CD4-positive, alpha-beta T cell (primary cell): Measurements from ENCODE around the gene HDAC4. TPM values are rescaled to one million over a fixed set of nuclear protein-coding genes. Genes with fewer than 3 reads are reported as not detected.

Experiments used
- ATAC-seq: fragments of 200-7000 bp; cut with Tn5 transposase; one replicate; pipeline ENCODE4 v1.10.0; 2022; ENCODE audit warnings: mild to moderate bottlenecking; ENCODE audit not compliant: poor library complexity
- CTCF ChIA-PET: fragments of 350-600 bp; sonication (Branson Sonifier 250); formaldehyde crosslinking; loops from one replicate; lab custom pipeline; 2021; ENCODE audit warnings: antibody characterized with exemption, inconsistent platforms; lab: Charles Lee
- POLR2A ChIA-PET: fragments of 350-600 bp; sonication (Branson Sonifier 250); formaldehyde crosslinking; loops from one replicate; lab custom pipeline; 2021; ENCODE audit warnings: antibody characterized with exemption, inconsistent platforms; lab: Charles Lee
- DNase-seq, 14 experiments: peaks; one replicate each; pipeline ENCODE4 v3.0.0-alpha.2; 2013 to 2020; ENCODE audit warnings: mixed read lengths in 2 of 14
- H3K27ac ChIP-seq, 2 donors: one replicate each; pipeline versions ENCODE4 v1.5.1 to v1.7.0; 2013; ENCODE audit warnings: low read length in 2 of 2, low read depth in 1 of 2, mild to moderate bottlenecking in 1 of 2
- H3K27me3 ChIP-seq, 2 experiments: 1 replicate in 1 of 2; 2 replicates in 1 of 2; pipeline versions ENCODE4 v1.6.1 to v1.7.0; 2013; ENCODE audit warnings: low read length in 2 of 2, control low read depth in 1 of 2, mild to moderate bottlenecking in 1 of 2, moderate library complexity in 1 of 2; ENCODE audit not compliant: insufficient read depth in 2 of 2, control insufficient read depth in 1 of 2
- H3K36me3 ChIP-seq: one replicate; pipeline ENCODE4 v1.6.1; 2013; ENCODE audit warnings: low read length, control low read depth; ENCODE audit not compliant: insufficient read depth
- H3K4me1 ChIP-seq: one replicate; pipeline ENCODE4 v1.6.1; 2013; ENCODE audit warnings: low read length, control low read depth; ENCODE audit not compliant: insufficient read depth
- H3K4me3 ChIP-seq: one replicate; pipeline ENCODE4 v1.5.1; 2013; ENCODE audit warnings: mild to moderate bottlenecking, low read length, moderate library complexity
- H3K9me3 ChIP-seq, 2 experiments: 1 replicate in 1 of 2; 2 replicates in 1 of 2; pipeline versions ENCODE4 v1.6.1 to v1.7.0; 2013; ENCODE audit warnings: low read length in 2 of 2, mild to moderate bottlenecking in 2 of 2, control low read depth in 1 of 2, moderate library complexity in 1 of 2; ENCODE audit not compliant: control insufficient read depth in 1 of 2, insufficient read depth in 1 of 2
- H3K27ac Mint-ChIP-seq: one replicate; pipeline ENCODE4 v1.8.0; 2020; ENCODE audit warnings: mixed read lengths
- H3K27me3 Mint-ChIP-seq: one replicate; pipeline ENCODE4 v1.8.0; 2021; ENCODE audit warnings: mixed read lengths
- H3K36me3 Mint-ChIP-seq: one replicate; pipeline ENCODE4 v1.8.0; 2021; ENCODE audit warnings: low read depth, mixed read lengths
- H3K4me1 Mint-ChIP-seq: one replicate; pipeline ENCODE4 v1.8.0; 2021; ENCODE audit warnings: low read depth, mixed read lengths
- H3K4me3 Mint-ChIP-seq: one replicate; pipeline ENCODE4 v1.8.0; 2020; ENCODE audit warnings: mild to moderate bottlenecking, mixed read lengths
- H3K9me3 Mint-ChIP-seq: one replicate; pipeline ENCODE4 v1.8.0; 2020; ENCODE audit warnings: mixed read lengths
- intact Hi-C, 2 experiments: fragments of 100-400 bp; cut with DNase I in 1 of 2; cut with micrococcal nuclease in 1 of 2; formaldehyde crosslinking; loops; one replicate each; pipeline versions ENCODE4 v1.15.1 to v1.9.0; 2023 to 2025; cut with DNase I, micrococcal nuclease
- total RNA-seq, 174 experiments: library from RNA in 2 of 174; stranded (reverse) in 2 of 174; gene quantifications; one replicate each; pipeline ENCODE4 v1.2.3 and lab custom pipeline; 2021 to 2026
- TF ChIP-seq, protein P1 (sequence below): fragments of 200-600 bp; IDR thresholded peaks from one replicate; pipeline ENCODE4 v1.8.0; 2022; ENCODE audit warnings: antibody characterized with exemption, mild to moderate bottlenecking

HDAC4 gene
- total RNA-seq, 2 experiments from 2014 or later: 45.3 to 49.2 TPM

- DNase-seq: no peak
- H3K27me3 Mint-ChIP-seq: peaks cover 9% of the 10 kb centered on the region
- ChIA-PET POLR2A (interaction anchor here (0.6 kb wide), 1 partner anchor 8 kb away, joined by 3 read pairs; no protein-coding TSS in a partner anchor), CTCF (no interaction called here)
- Histone ChIP-seq H3K27me3 (no peaks in the 10 kb centered on the region), H3K9me3 (peaks cover 0 to 6% of the 10 kb centered on the region in 2 experiments), H3K4me1 (no peaks in the 10 kb centered on the region), H3K36me3 (no peaks in the 10 kb centered on the region), H3K27ac (no peak overlapping the region), H3K4me3 (no peak overlapping the region)
- H3K4me1 Mint-ChIP-seq: no peaks in the 10 kb centered on the region
- TF ChIP-seq, protein P1, sequence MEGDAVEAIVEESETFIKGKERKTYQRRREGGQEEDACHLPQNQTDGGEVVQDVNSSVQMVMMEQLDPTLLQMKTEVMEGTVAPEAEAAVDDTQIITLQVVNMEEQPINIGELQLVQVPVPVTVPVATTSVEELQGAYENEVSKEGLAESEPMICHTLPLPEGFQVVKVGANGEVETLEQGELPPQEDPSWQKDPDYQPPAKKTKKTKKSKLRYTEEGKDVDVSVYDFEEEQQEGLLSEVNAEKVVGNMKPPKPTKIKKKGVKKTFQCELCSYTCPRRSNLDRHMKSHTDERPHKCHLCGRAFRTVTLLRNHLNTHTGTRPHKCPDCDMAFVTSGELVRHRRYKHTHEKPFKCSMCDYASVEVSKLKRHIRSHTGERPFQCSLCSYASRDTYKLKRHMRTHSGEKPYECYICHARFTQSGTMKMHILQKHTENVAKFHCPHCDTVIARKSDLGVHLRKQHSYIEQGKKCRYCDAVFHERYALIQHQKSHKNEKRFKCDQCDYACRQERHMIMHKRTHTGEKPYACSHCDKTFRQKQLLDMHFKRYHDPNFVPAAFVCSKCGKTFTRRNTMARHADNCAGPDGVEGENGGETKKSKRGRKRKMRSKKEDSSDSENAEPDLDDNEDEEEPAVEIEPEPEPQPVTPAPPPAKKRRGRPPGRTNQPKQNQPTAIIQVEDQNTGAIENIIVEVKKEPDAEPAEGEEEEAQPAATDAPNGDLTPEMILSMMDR: no peak
- intact Hi-C loops: no loop called here
- no peak overlapping the region for H3K4me3 Mint-ChIP-seq
- no peak for ATAC-seq
- H3K27ac Mint-ChIP-seq: no peak overlapping the region
- no peaks in the 10 kb centered on the region for H3K36me3 Mint-ChIP-seq
- H3K9me3 Mint-ChIP-seq: no peaks in the 10 kb centered on the region
These were observed 372.6 kb downstream of the HDAC4 start for GRCh38 chr2:239028253-239028619.

- H3K36me3 ChIP-seq: no peaks in the 10 kb centered on the region
- DNase-seq: no peak
- TF ChIP-seq, protein P1: no peak
- H3K27me3 ChIP-seq: no peaks in the 10 kb centered on the region
- intact Hi-C loops: no loop called here
- no peak overlapping the region for H3K27ac ChIP-seq
- peaks cover 0 to 6% of the 10 kb centered on the region in 2 experiments for H3K9me3 ChIP-seq
- peaks cover 9% of the 10 kb centered on the region for H3K27me3 Mint-ChIP-seq
- H3K4me1 ChIP-seq: no peaks in the 10 kb centered on the region
- no peak for ATAC-seq
- H3K4me1 Mint-ChIP-seq: no peaks in the 10 kb centered on the region
- no peaks in the 10 kb centered on the region for H3K36me3 Mint-ChIP-seq
- H3K9me3 Mint-ChIP-seq: no peaks in the 10 kb centered on the region
- H3K4me3 Mint-ChIP-seq: no peak overlapping the region
- H3K27ac Mint-ChIP-seq: no peak overlapping the region
- ChIA-PET POLR2A (interaction anchor here (0.6 kb wide), 1 partner anchor 8 kb away, joined by 3 read pairs; no protein-coding TSS in a partner anchor), CTCF (no interaction called here)
- no peak overlapping the region for H3K4me3 ChIP-seq
These were observed 373.2 kb downstream of the HDAC4 start for GRCh38 chr2:239027391-239028252.

GRCh38 chr2:239026711-239027361 lies 374.0 kb downstream of the HDAC4 start:
- intact Hi-C loops: no loop called here
- H3K4me1 Mint-ChIP-seq: no peaks in the 10 kb centered on the region
- no peaks in the 10 kb centered on the region for H3K4me1 ChIP-seq
- H3K4me3 ChIP-seq: no peak overlapping the region
- ChIA-PET POLR2A (no interaction called here), CTCF (no interaction called here)
- H3K27ac Mint-ChIP-seq: no peak overlapping the region
- H3K9me3 Mint-ChIP-seq: no peaks in the 10 kb centered on the region
- H3K36me3 ChIP-seq: no peaks in the 10 kb centered on the region
- DNase-seq: no peak
- H3K27me3 Mint-ChIP-seq: peaks cover 9% of the 10 kb centered on the region
- TF ChIP-seq, protein P1: no peak
- no peak overlapping the region for H3K4me3 Mint-ChIP-seq
- no peaks in the 10 kb centered on the region for H3K27me3 ChIP-seq
- ATAC-seq: no peak
- H3K36me3 Mint-ChIP-seq: no peaks in the 10 kb centered on the region
- H3K9me3 ChIP-seq: peaks cover 0 to 6% of the 10 kb centered on the region in 2 experiments
- H3K27ac ChIP-seq: no peak overlapping the region
